ENCODE data around the gene BIRC6. TPM values are rescaled to one million over a fixed set of nuclear protein-coding genes. Genes with fewer than 3 reads are reported as not detected.
"Not testable (repeated sequence)": the region's sequence is repeated elsewhere in the genome, so short reads cannot be mapped to it uniquely, and the experiment has no call there.

BIRC6 gene
- total RNA-seq, 1 experiment from 2014 or later, result 88.3 TPM

GRCh38 chr2:32369222-32369621, 12.4 kb downstream of the BIRC6 start:
- DNase-seq (ENCODE audit: low read depth, low spot score), result no peak
- in situ Hi-C loops (cut with HindIII; ENCODE audit: low pct_unique_long_range_greater_than_20kb, low sequenced_read_pairs), result no loop called here

GRCh38 chr2:32370942-32371341, 14.1 kb downstream of the BIRC6 start:
- DNase-seq (ENCODE audit: low read depth, low spot score); in situ Hi-C loops (cut with HindIII; ENCODE audit: low pct_unique_long_range_greater_than_20kb, low sequenced_read_pairs): not testable (repeated sequence)

GRCh38 chr2:32372519-32373182, 15.8 kb downstream of the BIRC6 start:
- no peak for DNase-seq (ENCODE audit: low read depth, low spot score)
- in situ Hi-C loops (cut with HindIII; ENCODE audit: low pct_unique_long_range_greater_than_20kb, low sequenced_read_pairs), result no loop called here

GRCh38 chr2:32375228-32375892, 18.5 kb downstream of the BIRC6 start:
- no peak for DNase-seq (ENCODE audit: low read depth, low spot score)
- in situ Hi-C loops (cut with HindIII; ENCODE audit: low pct_unique_long_range_greater_than_20kb, low sequenced_read_pairs), result no loop called here

- in situ Hi-C loops (cut with HindIII; ENCODE audit: low pct_unique_long_range_greater_than_20kb, low sequenced_read_pairs), result no loop called here
- DNase-seq (ENCODE audit: low read depth, low spot score), result no peak
Observed at GRCh38 chr2:32376756-32377155, 19.9 kb downstream of the BIRC6 start.

- no peak for DNase-seq (ENCODE audit: low read depth, low spot score)
- in situ Hi-C loops (cut with HindIII; ENCODE audit: low pct_unique_long_range_greater_than_20kb, low sequenced_read_pairs), result no loop called here
Observed at GRCh38 chr2:32377928-32378327, 21.1 kb downstream of the BIRC6 start.

- in situ Hi-C loops (cut with HindIII; ENCODE audit: low pct_unique_long_range_greater_than_20kb, low sequenced_read_pairs), result no loop called here
- no peak for DNase-seq (ENCODE audit: low read depth, low spot score)
Observed at GRCh38 chr2:32379352-32379751, 22.5 kb downstream of the BIRC6 start.

GRCh38 chr2:32383858-32384257, 27.0 kb downstream of the BIRC6 start:
- no peak for DNase-seq (ENCODE audit: low read depth, low spot score)
- in situ Hi-C loops (cut with HindIII; ENCODE audit: low pct_unique_long_range_greater_than_20kb, low sequenced_read_pairs), result no loop called here

- DNase-seq (ENCODE audit: low read depth, low spot score), result no peak
Observed at GRCh38 chr2:32384529-32384928, 27.7 kb downstream of the BIRC6 start.

GRCh38 chr2:32386739-32387138, 29.9 kb downstream of the BIRC6 start:
- no peak for DNase-seq (ENCODE audit: low read depth, low spot score)
- in situ Hi-C loops (cut with HindIII; ENCODE audit: low pct_unique_long_range_greater_than_20kb, low sequenced_read_pairs), result no loop called here

More at GRCh38 chr2:32384529-32384928, 27.7 kb downstream of the BIRC6 start:
- in situ Hi-C loops (cut with HindIII; ENCODE audit: low pct_unique_long_range_greater_than_20kb, low sequenced_read_pairs), result no loop called here

- in situ Hi-C loops (cut with HindIII; ENCODE audit: low pct_unique_long_range_greater_than_20kb, low sequenced_read_pairs), result no loop called here
Observed at GRCh38 chr2:32399221-32399620, 42.4 kb downstream of the BIRC6 start.

GRCh38 chr2:32402091-32402490, 45.3 kb downstream of the BIRC6 start:
- in situ Hi-C loops (cut with HindIII; ENCODE audit: low pct_unique_long_range_greater_than_20kb, low sequenced_read_pairs), result no loop called here
- DNase-seq (ENCODE audit: low read depth, low spot score), result no peak

More at GRCh38 chr2:32399221-32399620, 42.4 kb downstream of the BIRC6 start:
- no peak for DNase-seq (ENCODE audit: low read depth, low spot score)

GRCh38 chr2:32403782-32404181, 47.0 kb downstream of the BIRC6 start:
- DNase-seq (ENCODE audit: low read depth, low spot score), result no peak
- in situ Hi-C loops (cut with HindIII; ENCODE audit: low pct_unique_long_range_greater_than_20kb, low sequenced_read_pairs), result no loop called here

GRCh38 chr2:32404691-32405090, 47.9 kb downstream of the BIRC6 start:
- DNase-seq (ENCODE audit: low read depth, low spot score), result no peak
- in situ Hi-C loops (cut with HindIII; ENCODE audit: low pct_unique_long_range_greater_than_20kb, low sequenced_read_pairs), result no loop called here

- DNase-seq (ENCODE audit: low read depth, low spot score), result no peak
- in situ Hi-C loops (cut with HindIII; ENCODE audit: low pct_unique_long_range_greater_than_20kb, low sequenced_read_pairs), result no loop called here
Observed at GRCh38 chr2:32416519-32416918, 59.7 kb downstream of the BIRC6 start.

GRCh38 chr2:32417659-32418058, 60.8 kb downstream of the BIRC6 start:
- in situ Hi-C loops (cut with HindIII; ENCODE audit: low pct_unique_long_range_greater_than_20kb, low sequenced_read_pairs), result no loop called here
- DNase-seq (ENCODE audit: low read depth, low spot score), result no peak

- DNase-seq (ENCODE audit: low read depth, low spot score), result no peak
- in situ Hi-C loops (cut with HindIII; ENCODE audit: low pct_unique_long_range_greater_than_20kb, low sequenced_read_pairs), result no loop called here
Observed at GRCh38 chr2:32418778-32419177, 62.0 kb downstream of the BIRC6 start.

GRCh38 chr2:32422133-32422532, 65.3 kb downstream of the BIRC6 start:
- DNase-seq (ENCODE audit: low read depth, low spot score), result no peak
- in situ Hi-C loops (cut with HindIII; ENCODE audit: low pct_unique_long_range_greater_than_20kb, low sequenced_read_pairs), result no loop called here

GRCh38 chr2:32423536-32423935, 66.7 kb downstream of the BIRC6 start:
- in situ Hi-C loops (cut with HindIII; ENCODE audit: low pct_unique_long_range_greater_than_20kb, low sequenced_read_pairs), result no loop called here
- no peak for DNase-seq (ENCODE audit: low read depth, low spot score)

Measured in SK-MEL-5 (cell line).